GM19467 (cell line): ENCODE results near the gene GDAP2.

Experiments
- ATAC-seq: cut with Tn5 transposase; IDR thresholded peaks from one replicate; pipeline ENCODE4 v1.9.1; 2021; ENCODE audit warnings: mild to moderate bottlenecking, moderate library complexity; ENCODE audit not compliant: unreplicated experiment

GDAP2 gene

DNA sequence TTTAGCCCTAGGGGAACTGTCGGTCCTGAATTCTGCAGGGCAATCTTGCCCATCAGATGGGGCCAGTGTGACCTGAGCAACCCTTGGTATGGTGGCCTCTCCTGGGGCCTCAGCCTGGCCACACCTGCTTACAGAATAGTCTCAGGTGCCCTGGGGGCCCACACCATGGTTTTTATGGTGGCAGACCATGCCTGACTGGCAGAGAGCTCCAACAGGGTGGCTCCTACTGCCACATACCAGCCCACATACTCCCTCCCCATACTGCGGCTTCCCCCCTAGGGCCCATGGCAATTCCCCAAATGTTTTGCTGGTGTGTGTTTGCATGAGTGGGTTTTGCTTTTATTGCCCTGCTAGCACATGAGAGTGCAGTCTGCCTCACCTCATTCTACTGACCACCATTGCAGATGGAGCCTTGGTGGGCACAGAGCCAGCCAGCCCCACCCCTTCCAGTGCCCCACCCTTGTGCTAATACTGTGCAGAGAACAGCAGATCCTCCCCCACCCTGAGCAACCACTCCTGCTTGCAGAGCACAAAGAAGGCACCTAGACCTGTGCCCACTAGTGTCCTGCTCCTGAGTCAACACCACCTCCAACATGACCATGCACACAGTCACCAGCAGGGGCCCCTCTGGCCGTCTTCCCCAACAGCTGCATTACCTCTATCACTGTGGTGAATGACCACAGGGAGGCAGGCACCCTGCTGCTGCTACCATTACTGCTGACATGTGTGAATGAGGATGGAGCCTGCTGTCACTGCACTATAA lies 86.8 kb downstream of the GDAP2 start:
- ATAC-seq, result no peak

DNA sequence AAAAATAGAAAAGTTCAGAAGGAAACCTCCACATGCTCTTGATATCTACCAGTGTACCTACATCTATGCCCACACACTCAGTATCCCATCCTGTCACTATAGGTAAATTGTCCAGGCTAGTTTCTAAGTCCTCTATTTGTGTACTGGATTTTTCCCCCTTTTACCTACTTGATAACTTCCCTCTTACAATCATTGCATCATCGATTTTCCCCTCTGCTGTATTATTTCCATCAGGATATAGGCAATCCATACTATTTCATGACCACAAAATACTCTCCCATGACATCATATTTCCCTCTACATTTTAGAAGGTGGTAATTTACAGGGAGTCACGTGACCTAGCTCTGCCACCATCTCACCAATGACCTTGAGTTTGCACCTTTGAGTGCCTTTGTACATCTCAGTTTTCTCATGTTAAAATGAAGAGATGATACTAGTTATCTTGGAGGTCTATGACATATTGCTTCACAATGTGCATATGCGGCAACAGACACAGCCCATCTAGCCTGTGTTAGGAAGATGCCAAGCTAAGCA lies 88.2 kb downstream of the GDAP2 start:
- ATAC-seq, result no peak

DNA sequence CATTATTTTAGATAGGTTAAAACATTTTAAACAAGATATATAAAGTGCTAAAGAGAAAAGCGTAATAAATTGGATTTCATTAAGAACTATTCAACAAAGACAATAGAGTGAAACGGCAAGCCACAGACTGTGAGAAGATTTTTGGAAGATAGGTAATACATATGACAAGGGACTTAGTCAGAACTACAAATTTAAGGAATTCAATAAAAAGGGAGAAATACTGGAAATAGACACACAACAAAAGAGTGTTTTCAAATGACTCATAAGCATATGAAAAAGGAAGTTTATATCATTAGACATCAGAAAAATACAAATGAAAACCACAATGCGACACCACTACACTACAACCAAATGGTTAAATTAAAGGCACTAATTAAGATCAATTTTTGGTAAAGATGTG lies 90.5 kb downstream of the GDAP2 start:
- ATAC-seq, result no peak

DNA sequence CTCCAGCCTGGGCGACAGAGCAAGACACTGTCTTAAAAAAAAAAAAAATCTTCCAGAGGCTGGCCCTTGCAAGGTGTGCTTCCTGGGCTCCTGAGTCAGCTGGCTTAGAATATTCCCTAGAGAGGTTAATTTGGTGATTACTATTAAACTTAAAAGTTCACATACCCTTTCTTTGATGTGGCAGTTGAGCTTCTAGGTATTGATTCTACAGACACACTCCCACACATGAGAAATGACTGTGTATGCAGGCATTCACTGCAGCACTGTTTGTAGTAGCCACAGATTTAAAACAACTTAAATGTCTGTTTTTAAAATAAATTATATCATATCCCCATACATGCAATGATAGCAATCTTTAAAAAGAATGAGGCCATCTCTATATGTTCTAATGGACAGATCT lies 93.4 kb downstream of the GDAP2 start:
- no peak for ATAC-seq

DNA sequence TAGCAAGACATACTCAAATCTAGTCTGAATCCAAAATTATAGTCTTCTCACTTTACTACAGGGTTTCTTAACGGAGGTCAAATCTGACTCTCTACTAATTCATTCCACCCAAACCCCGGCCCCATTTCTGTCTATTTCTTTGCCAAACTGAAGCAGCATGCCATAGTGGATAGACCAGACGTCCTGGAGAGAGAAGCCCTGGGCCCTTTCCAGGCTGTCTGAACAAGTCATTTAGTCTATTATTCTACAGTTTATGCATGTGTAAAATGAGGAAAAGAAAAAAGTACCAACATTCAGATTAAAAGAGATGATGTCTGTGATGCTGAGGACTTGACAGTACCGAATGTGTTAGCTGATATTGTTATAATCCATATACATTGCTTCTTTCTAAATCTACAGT lies 95.0 kb downstream of the GDAP2 start:
- ATAC-seq, result no peak

DNA sequence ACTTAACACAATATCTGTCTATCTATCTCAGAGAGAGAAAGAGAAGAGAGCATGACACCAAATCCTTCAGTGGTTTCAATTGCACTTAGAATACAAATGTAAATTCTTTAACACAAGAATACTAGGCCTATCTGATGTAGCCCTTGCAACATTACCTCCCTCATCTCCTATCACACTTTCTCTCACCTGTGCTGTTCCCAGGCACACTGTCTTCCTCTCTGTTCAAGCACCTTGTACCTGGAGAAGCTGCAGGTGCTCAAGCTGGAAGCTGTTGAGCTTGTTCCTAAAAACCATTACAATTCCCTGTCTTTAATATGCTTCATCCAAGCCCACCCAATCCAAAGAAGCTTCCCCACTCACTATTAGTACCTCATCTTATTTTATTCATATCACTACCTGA lies 97.0 kb downstream of the GDAP2 start:
- ATAC-seq, result no peak

DNA sequence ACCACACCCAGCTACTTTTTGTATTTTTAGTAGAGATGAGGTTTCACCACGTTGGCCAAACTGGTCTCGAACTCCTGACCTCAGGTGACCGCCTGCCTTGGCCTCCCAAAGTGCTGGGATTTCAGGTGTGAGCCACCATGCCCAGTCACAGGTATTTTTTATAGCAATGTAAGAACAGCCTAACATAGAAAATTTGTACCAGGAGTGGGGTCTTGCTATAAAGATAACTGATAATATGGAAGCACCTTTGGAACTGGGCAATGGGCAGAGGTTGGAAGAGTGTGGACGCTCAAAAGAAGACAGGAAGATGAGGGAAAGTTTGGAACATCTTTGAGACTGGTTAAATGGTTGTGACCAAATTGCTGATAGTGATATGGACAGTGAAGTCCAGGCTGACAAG lies 99.2 kb downstream of the GDAP2 start:
- ATAC-seq, result no peak

DNA sequence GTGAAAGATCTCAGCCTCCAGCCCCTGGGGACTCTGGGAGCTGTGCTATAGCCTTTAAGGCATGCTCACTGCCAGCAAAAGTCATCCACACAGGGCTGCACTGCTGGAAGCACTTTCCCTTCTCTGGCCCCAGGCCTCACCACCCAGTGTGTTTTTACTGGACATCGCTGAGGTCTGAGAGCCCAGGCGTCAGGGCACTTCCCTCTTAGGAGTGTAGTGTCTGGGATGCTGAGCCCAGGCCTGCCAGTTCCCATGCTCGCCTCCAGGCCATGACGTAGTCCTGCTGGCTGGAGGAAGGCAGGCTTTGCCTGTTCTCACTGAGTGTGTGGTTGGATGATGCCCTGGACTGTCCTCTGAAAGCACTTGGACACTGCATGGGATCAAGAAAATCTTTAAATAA lies 101.2 kb downstream of the GDAP2 start:
- ATAC-seq, result no peak

DNA sequence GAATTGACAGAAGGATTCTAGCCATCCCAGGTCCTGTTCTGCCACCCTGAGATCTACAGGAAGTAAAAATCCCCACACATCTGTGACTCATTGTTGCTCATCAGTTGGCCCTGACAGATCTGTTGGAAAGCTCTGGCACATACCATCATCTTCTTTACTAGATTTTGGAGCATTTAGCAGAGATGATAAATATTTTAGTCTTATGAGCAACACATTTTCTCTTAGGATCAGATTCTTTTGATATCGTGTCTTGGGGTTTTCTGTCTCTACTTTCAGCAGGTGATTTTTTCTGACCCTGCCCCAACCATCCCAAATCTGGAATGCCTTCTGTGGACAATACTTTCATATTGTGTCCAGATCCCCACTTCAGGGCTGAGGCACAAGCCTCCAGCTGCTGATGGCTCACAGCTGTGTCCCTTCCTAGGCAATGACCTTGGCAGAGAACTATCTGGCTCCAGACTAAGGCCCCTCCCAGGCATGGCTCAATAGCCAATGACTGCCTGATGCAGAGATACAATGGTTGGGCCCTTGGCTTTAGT lies 102.8 kb downstream of the GDAP2 start:
- ATAC-seq, result no peak

DNA sequence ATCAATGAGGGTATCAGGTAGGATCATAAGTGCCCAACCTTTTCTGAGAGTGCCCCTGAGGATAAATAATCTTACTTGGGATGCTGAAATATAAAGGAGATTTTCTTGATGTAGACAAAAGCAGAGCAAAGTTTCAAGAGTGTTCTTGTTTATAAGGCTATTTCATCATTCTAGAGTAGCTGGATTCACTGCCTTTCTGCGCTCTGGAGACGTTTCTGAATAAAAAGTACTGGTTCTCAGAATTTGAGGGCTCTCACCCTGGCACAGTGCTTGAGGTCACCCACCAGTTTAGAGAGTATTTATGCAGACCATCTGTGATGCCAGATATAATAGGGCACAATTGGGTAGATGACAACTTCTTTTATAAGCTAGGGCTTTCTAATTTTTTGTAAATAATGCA lies 103.3 kb downstream of the GDAP2 start:
- no peak for ATAC-seq

DNA sequence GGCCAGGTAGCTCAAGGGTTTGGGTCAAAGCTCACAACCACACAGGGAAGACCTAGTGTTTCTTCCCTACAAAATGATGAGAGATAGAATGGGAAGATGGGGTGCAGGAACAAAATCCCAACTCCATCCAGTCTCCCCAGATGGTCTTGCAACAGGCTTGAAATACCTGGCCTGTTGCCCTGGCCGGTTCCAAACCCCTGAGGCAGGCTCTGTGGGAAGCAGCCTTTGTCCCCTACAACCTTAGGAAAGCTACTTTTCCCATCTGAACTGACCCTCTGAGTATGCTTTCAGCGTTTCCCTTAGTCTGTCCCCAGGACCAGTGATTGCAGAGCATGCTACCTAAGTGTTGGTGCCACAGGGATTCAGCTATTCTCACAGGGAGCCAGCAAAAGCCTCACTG lies 104.0 kb downstream of the GDAP2 start:
- no peak for ATAC-seq

DNA sequence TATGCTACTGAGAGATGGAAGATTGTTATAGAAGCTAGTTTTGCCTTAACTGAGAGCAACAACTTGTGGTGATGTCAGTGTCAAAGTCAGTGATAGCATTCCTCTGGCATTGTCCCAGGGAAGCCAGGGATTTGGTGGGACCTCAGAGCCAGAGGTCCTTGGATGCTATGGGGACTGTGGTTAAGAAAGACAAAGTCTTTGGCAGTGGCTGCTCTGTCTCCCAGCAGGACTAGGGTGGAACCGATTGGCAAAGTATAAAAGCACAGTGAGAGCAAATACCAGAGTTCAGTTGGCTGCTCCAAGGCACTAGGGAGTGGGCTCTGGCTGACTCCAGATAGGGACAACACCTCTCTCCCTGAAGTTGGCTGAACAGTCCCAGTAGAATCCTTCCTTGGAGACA lies 104.8 kb downstream of the GDAP2 start:
- ATAC-seq, result no peak

DNA sequence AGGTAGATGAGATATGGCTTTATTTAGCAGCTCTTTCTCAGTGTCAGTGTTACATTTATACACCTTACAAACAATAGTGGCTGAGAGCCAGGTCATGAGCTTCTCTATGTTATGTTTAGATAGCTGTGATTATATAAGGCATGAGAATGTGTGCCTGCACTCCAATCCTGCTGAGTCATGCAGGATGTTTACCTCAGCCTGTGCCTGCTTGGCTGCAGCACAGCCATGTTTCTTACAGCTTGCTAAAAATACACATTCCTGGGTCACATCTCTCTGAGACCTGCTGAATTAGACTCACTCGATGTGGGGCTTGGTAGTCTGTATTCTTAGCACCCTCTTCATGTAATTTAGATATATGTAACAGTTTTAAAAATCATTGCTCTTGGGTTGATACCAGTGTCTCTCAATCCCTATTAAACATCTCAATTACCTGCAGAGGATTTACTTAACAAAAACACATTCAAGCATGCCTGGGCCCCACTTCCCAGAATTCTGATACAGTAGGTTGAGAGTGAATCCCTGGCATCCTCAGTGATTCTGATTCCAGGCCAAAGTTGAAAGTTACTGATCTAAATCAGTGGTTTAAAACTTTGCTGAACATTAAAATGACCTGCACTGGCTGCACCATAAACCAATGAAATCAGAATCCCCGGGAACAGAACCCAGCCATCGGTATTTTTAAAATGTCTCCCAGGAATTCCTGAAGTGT lies 107.5 kb downstream of the GDAP2 start:
- ATAC-seq, result no peak

DNA sequence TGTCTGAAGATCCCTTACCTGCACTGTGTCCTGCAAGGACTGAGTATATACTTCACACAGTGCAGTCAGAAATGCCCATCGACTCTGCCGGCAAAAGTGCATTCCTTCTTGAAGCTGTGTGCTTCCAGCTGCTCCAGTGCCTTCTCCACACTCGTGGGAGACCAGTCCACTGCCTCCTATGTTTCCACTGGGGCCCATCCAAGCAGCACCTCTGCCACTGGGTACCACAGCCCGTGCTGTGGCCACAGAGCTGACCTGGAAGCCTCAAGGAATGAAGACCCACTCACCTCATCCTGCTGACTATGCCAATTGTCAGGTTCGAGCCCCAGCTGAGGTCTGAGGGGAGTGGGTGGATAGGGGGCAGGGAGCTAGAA lies 108.1 kb downstream of the GDAP2 start:
- ATAC-seq, result no peak

DNA sequence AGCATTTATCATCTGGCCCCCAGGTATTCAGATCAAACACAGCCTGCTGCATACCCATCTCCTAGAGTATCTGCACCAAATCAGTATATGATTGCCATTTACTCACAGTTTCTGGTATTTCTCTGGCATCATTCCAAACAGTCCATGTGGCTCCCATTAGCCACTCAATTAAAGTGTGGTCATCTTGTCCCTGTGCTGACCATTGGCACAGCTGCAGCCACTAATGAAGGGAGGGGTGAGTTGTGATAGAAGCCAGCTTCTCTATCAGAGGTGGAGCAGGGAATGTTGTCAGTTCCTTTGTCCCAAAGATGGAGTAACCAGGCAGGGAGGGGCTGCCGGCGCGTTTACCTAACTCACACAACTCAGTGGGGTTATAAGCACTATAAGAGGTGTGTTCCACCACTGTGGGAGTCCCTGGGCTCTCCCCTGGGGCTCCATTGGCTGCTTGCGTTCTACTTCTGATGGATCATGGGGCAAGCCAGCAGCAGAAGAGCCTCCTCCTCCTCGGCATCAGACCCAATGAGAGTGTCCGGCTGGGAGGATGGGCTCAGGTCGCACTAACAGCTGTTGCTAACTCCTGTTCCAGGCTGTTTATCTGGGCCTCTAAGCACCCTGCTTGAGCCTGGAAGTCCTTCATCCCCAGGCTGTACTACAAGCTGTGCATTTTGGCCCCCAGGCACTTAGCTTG lies 108.6 kb downstream of the GDAP2 start:
- no peak for ATAC-seq

DNA sequence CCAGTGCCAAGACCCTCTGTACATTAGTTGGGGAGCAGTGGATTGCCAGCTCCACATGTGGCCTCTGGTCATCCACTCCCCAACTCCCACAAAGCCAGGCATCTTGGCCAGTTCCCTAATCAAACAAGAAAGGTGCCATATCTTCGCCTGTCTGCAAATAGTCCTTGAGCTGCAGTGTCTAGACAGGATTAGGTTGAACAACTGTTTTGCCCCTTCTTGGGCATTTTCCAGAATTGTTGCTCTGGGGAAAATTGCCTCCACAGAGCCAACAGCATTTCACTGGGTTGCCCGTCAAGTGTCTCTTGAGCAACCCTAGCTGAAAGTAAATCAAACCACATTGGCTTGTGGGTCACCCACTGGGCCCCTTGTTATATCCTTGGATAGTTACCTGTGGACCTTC lies 109.3 kb downstream of the GDAP2 start:
- ATAC-seq, result no peak

DNA sequence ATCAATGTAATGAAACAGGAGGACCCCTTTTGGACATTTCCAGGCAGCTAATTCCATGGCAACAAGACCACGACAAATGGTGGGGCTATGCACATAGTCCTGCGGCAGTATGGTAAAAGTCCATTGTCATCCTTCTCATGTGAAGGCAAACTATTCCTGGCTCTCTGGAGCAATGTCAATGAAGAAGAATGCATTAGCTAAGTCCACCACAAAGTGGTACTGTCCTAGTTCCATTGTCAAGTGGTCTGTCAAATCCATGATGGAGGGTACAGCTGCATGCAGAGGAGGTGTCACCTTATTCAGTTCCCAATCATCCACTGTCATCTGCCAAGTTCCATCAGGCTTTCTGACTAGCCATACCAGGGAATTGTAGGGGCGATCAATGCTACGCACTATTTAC lies 110.1 kb downstream of the GDAP2 start:
- no peak for ATAC-seq

DNA sequence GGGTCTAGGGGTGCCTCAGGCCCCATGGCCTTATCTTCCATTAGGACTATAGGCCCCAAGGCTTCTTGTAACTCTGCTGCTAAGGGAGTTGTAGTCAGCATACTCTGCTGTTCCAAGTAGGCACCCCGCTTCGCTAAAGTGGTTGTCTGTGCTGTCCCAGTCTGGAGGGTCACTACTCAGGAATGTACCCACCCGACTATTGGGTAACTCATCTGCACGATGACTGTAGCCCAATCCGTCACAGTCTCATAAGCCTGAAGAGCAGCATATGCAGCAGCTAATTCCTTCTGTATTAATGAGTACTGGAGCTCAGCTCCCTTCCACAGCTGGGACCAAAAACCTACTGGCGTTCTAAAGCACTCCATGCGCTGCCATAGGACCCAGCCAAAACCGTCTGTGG lies 111.0 kb downstream of the GDAP2 start:
- no peak for ATAC-seq

DNA sequence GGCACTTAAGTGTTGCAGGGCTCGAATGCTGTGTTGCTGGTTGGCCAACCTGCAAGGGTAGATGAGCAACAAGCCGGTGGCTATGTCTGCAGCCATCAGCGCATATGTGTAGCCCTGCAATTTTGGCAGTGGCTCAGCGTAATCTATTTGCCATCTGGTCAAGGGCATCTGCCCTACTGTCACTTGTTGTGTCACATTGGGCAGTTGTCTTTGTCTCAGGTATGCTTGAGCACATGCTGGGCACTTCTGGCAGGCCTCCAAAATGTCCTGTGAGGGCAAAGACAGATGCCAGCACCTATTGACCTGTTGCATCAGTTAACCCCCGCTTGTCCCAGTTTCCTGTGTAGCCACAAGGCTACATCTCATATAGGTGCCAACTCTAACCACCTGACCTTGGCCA lies 111.8 kb downstream of the GDAP2 start:
- no peak for ATAC-seq

DNA sequence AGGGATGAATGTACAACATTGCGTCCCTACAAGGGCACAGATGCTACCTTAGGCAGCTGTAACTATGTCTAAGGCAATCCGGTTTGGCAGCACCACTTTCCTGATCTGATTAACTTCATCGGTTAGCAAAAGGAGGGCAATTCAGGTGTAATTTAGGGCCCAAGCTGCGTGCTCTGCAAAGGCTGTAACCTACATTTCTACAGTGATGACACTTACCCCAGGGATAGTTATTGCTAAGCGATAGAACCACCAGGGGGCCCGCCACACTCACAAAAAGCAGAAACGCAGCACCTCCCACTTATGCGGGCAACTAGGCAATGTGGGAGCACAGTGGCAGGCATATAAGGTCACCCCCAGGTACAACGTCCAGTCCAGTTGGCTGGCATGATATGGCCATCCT lies 113.5 kb downstream of the GDAP2 start:
- ATAC-seq, result no peak
